Measurements from ENCODE around the gene WFDC11. TPM values are rescaled to one million over a fixed set of nuclear protein-coding genes. Genes with fewer than 3 reads are reported as not detected.

WFDC11 gene
- polyA plus RNA-seq, 1 donor (not counting 4 experiments of a cell fraction or from before 2014, with no cell fraction given) = not detected

DNA sequence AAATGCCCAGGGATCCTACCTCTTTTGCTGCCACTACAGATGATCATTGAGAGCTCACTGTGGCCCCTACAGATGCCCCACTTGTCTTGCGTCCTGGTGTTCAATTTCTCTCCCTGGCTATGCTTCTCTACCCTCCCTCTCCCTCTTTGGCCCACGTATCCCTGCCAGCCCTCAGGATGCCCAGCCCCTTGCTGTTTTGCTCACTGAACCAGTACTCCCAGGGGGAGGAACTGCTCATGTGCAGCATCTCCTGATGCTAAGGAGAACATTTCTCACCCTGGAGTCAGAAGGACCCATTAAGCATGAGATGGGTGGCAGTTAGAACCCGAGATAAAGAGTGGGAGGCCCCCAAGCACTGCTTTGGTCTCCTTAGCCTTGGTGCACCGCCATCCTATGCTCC is 38.9 kb downstream of the WFDC11 start, which contains the start of gene WFDC9:
TSS of gene WFDC9 (minus strand) at position 101 of the 400 bp plus-strand sequence. CDS start 21,103 bp downstream, outside the sequence.
- Histone ChIP-seq H3K27ac (ENCODE audit: control insufficient read depth, insufficient read depth, low read length) (no peak within 1 kb of the TSS), H3K4me3 (ENCODE audit: control insufficient read depth in 2 of 3, extremely low read depth in 1 of 3, insufficient read depth in 2 of 3, low read depth in 1 of 3, low read length in 3 of 3) (no peak within 1 kb of the TSS), H4K20me1 (ENCODE audit: control insufficient read depth, extremely low read depth, insufficient read depth, low read length) (no peaks in the 10 kb centered on the region), H3K79me2 (ENCODE audit: control insufficient read depth, insufficient read depth, low read length) (no peaks in the 10 kb centered on the region), H3K27me3 (ENCODE audit: control insufficient read depth, extremely low read depth, insufficient read depth, low read length) (peaks cover 6% of the 10 kb centered on the region), H3K36me3 (ENCODE audit: control insufficient read depth in 2 of 2, extremely low read depth in 1 of 2, insufficient read depth in 2 of 2, low read length in 2 of 2) (no peaks in the 10 kb centered on the region), H3K9me1 (ENCODE audit: control insufficient read depth, extremely low read depth, insufficient read depth, low read length) (no peaks in the 10 kb centered on the region), H3K9me3 (ENCODE audit: control insufficient read depth, low read depth, low read length) (no peaks in the 10 kb centered on the region), H3K4me2 (ENCODE audit: control insufficient read depth, extremely low read depth, insufficient read depth, low read depth, low read length) (no peak within 1 kb of the TSS), H2AFZ (ENCODE audit: control insufficient read depth, low read length) (no peak within 1 kb of the TSS), H3K9ac (ENCODE audit: control insufficient read depth, extremely low read depth, insufficient read depth, low read length) (no peak within 1 kb of the TSS), H3K4me1 (ENCODE audit: control insufficient read depth, extremely low read depth, insufficient read depth, low read length) (no peaks in the 10 kb centered on the region)
- DNase-seq (ENCODE audit: low read depth, low spot score) (no peak), FAIRE-seq (no peak)
- TF ChIP-seq, protein P1, sequence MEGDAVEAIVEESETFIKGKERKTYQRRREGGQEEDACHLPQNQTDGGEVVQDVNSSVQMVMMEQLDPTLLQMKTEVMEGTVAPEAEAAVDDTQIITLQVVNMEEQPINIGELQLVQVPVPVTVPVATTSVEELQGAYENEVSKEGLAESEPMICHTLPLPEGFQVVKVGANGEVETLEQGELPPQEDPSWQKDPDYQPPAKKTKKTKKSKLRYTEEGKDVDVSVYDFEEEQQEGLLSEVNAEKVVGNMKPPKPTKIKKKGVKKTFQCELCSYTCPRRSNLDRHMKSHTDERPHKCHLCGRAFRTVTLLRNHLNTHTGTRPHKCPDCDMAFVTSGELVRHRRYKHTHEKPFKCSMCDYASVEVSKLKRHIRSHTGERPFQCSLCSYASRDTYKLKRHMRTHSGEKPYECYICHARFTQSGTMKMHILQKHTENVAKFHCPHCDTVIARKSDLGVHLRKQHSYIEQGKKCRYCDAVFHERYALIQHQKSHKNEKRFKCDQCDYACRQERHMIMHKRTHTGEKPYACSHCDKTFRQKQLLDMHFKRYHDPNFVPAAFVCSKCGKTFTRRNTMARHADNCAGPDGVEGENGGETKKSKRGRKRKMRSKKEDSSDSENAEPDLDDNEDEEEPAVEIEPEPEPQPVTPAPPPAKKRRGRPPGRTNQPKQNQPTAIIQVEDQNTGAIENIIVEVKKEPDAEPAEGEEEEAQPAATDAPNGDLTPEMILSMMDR (optimal IDR thresholded peaks at IDR 0.05 in 1 of 3, IDR thresholded peaks at IDR 0.05 in 1 of 3, conservative IDR thresholded peaks at IDR 0.05 in 1 of 3; ENCODE audit: extremely low read depth in 1 of 3, insufficient read depth in 2 of 3, low read length in 3 of 3) = no peak
- TF ChIP-seq EZH2 (IDR thresholded peaks at IDR 0.05; ENCODE audit: low read length) = no peak
- dilution Hi-C loops (cut with MboI; ENCODE audit: extremely low pct_ligation_motif_present, low sequenced_read_pairs) = no loop called here

DNA sequence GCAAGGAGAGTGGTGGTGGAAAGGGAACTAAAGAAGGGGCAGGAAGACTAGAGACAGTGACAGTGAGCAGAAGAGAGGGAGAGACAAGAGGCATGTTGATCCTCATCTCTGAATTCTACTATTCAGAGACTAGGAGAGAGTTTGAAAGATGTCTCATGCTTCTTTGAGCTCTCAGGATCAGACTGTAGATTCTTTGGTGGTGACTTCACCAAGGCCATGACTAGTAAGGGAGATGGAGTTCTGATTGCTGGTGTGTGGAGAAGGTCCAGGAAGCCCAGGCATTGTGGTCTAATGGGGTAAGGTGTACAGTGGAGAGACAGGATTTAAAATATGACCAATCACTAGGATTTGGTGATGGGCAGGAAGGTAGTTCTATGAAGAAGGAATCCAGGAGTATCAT is 39.7 kb downstream of the WFDC11 start:
- DNase-seq (ENCODE audit: low read depth, low spot score) = no peak
- H4K20me1 ChIP-seq (ENCODE audit: control insufficient read depth, extremely low read depth, insufficient read depth, low read length) = no peaks in the 10 kb centered on the region
- no peaks in the 10 kb centered on the region for H3K9me3 ChIP-seq (ENCODE audit: control insufficient read depth, low read depth, low read length)
- no peaks in the 10 kb centered on the region for H3K79me2 ChIP-seq (ENCODE audit: control insufficient read depth, insufficient read depth, low read length)
- FAIRE-seq = no peak
- no peak overlapping the region for H2AFZ ChIP-seq (ENCODE audit: control insufficient read depth, low read length)
- H3K4me3 ChIP-seq (ENCODE audit: control insufficient read depth in 2 of 3, extremely low read depth in 1 of 3, insufficient read depth in 2 of 3, low read depth in 1 of 3, low read length in 3 of 3) = no peak overlapping the region
- no peak overlapping the region for H3K4me2 ChIP-seq (ENCODE audit: control insufficient read depth, extremely low read depth, insufficient read depth, low read depth, low read length)
- peaks cover 6% of the 10 kb centered on the region for H3K27me3 ChIP-seq (ENCODE audit: control insufficient read depth, extremely low read depth, insufficient read depth, low read length)
- H3K36me3 ChIP-seq (ENCODE audit: control insufficient read depth in 2 of 2, extremely low read depth in 1 of 2, insufficient read depth in 2 of 2, low read length in 2 of 2) = no peaks in the 10 kb centered on the region
- no peaks in the 10 kb centered on the region for H3K4me1 ChIP-seq (ENCODE audit: control insufficient read depth, extremely low read depth, insufficient read depth, low read length)
- TF ChIP-seq, protein P1 (optimal IDR thresholded peaks at IDR 0.05 in 1 of 3, IDR thresholded peaks at IDR 0.05 in 1 of 3, conservative IDR thresholded peaks at IDR 0.05 in 1 of 3; ENCODE audit: extremely low read depth in 1 of 3, insufficient read depth in 2 of 3, low read length in 3 of 3) = no peak
- no peak for TF ChIP-seq EZH2 (IDR thresholded peaks at IDR 0.05; ENCODE audit: low read length)
- H3K9me1 ChIP-seq (ENCODE audit: control insufficient read depth, extremely low read depth, insufficient read depth, low read length) = no peaks in the 10 kb centered on the region
- dilution Hi-C loops (cut with MboI; ENCODE audit: extremely low pct_ligation_motif_present, low sequenced_read_pairs) = no loop called here
- no peak overlapping the region for H3K9ac ChIP-seq (ENCODE audit: control insufficient read depth, extremely low read depth, insufficient read depth, low read length)
- no peak overlapping the region for H3K27ac ChIP-seq (ENCODE audit: control insufficient read depth, insufficient read depth, low read length)
